ENCODE measurements around the gene SART1.

DNA sequence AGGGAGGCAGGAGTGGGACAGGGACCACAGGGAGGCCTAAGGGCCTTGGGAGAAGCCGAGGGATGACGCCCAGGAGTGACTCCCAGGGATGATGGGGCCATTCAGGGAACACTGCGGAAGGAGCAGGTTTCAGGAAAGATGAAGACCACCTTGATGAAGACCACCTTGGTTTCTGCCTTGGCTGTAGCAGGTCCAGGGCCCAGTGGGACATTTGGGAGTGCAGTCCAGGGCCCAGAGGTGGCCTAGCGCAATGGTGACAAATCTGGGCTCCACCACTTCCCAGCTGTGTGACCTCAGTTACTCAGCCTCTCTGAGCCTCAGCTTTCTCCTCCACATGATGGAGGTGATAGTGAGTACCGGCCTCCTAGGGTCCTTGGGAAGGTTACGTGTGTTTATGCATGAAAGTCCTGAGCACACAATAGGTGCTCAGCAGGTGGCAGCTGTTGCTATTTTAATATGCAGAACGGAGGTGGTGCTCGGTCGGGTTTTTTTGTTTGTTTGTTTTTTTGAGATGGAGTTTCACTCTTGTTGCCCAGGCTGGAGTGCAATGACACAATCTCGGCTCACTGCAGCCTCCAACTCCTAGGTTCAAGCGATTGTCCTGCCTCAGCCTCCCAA lies 15.5 kb upstream of the SART1 start:
- TF ChIP-seq, protein P1, sequence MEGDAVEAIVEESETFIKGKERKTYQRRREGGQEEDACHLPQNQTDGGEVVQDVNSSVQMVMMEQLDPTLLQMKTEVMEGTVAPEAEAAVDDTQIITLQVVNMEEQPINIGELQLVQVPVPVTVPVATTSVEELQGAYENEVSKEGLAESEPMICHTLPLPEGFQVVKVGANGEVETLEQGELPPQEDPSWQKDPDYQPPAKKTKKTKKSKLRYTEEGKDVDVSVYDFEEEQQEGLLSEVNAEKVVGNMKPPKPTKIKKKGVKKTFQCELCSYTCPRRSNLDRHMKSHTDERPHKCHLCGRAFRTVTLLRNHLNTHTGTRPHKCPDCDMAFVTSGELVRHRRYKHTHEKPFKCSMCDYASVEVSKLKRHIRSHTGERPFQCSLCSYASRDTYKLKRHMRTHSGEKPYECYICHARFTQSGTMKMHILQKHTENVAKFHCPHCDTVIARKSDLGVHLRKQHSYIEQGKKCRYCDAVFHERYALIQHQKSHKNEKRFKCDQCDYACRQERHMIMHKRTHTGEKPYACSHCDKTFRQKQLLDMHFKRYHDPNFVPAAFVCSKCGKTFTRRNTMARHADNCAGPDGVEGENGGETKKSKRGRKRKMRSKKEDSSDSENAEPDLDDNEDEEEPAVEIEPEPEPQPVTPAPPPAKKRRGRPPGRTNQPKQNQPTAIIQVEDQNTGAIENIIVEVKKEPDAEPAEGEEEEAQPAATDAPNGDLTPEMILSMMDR (IDR thresholded peaks at IDR 0.05 in 8 of 11, conservative IDR thresholded peaks at IDR 0.05 in 3 of 11), result no peak
- TF ChIP-seq POLR2A (IDR thresholded peaks at IDR 0.05), result no peak
- no peak for TF ChIP-seq POLR2AphosphoS5 (IDR thresholded peaks at IDR 0.05)

Measured in spleen (tissue), 7 donors.